GM19023 (cell line): ENCODE measurements around the gene SLC22A23.

Source experiments
- ATAC-seq: cut with Tn5 transposase; IDR thresholded peaks from one replicate; pipeline ENCODE4 v1.9.1; 2021; ENCODE audit warnings: mild to moderate bottlenecking, moderate library complexity; ENCODE audit not compliant: unreplicated experiment

The SLC22A23 gene, protein sequence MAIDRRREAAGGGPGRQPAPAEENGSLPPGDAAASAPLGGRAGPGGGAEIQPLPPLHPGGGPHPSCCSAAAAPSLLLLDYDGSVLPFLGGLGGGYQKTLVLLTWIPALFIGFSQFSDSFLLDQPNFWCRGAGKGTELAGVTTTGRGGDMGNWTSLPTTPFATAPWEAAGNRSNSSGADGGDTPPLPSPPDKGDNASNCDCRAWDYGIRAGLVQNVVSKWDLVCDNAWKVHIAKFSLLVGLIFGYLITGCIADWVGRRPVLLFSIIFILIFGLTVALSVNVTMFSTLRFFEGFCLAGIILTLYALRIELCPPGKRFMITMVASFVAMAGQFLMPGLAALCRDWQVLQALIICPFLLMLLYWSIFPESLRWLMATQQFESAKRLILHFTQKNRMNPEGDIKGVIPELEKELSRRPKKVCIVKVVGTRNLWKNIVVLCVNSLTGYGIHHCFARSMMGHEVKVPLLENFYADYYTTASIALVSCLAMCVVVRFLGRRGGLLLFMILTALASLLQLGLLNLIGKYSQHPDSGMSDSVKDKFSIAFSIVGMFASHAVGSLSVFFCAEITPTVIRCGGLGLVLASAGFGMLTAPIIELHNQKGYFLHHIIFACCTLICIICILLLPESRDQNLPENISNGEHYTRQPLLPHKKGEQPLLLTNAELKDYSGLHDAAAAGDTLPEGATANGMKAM

GRCh38 chr6:3456898-3457709, at the start of gene SLC22A23:
Gene SLC22A23 (minus strand): TSS chr6:3457050. CDS start chr6:3456559, 491 bp downstream.
- no peak for ATAC-seq

DNA sequence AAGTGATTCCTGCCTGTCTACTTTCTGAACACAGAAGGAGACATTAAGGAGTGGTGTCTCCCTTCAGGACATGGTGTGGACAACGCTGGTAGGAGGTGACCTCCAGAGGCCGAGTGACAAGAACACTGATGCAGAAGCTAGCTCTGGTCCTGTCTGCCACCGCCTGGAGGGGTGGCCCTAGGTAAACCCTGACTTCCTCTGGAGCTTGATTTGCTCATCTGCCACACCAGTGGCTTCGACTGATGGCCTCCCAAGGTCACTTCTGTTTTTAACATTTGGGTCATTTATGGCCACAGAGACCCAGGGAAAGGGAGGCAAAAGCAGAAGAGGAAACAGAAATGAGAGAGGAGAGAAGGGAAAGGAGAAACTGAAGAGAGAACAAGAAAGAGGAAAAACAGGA, 49.4 kb upstream of the SLC22A23 start:
- ATAC-seq: no peak

GRCh38 chr6:3504938-3505805, 48.3 kb upstream of the SLC22A23 start:
- no peak for ATAC-seq

DNA sequence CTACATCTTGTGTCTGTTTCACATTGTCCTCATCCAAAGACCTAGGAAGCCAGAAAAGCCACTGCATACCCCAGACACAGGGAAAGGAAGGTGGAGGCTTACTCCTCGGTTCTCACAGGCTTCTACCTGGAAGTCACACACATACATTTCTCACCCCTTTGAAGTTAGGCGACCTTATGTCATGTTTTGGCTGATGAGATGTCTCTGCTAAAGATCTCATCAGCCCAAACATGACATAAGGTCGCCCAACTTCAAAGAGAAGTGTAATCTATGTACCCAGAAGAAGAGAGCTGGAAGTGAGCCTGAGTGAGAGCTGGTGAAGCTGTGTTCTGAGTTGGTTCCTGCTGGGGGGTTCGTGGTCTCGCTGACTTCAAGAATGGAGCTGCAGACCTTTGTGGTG, 47.5 kb upstream of the SLC22A23 start:
- no peak for ATAC-seq

- no peak for ATAC-seq
Measured at GRCh38 chr6:3501826-3502500, 45.1 kb upstream of the SLC22A23 start.

GRCh38 chr6:3500262-3501014, 43.6 kb upstream of the SLC22A23 start:
- no peak for ATAC-seq

DNA sequence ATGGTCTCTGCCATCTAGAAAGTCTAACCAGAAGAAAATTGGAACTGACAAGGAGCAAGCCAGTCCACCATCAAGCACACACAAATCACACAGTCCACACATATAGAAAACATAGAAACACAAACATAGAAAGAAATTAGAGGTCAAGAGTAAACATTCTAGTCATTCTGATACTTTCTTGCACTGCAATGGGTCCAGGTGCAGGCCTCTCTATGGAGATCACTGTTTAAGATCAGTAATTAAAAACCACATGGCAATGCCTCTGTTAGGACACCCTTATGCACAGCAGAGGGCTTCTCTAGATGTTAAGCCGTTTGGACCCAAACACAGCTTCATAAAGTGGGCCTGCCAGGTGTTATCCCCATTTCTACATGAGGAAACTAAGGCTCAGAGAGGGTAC, 42.8 kb upstream of the SLC22A23 start:
- ATAC-seq: no peak

- ATAC-seq: no peak
Measured at GRCh38 chr6:3496395-3496794, 39.5 kb upstream of the SLC22A23 start.

- ATAC-seq: no peak
Measured at GRCh38 chr6:3494391-3495100, 37.7 kb upstream of the SLC22A23 start.

GRCh38 chr6:3490625-3490980, 33.8 kb upstream of the SLC22A23 start:
- ATAC-seq: no peak

GRCh38 chr6:3489961-3490624, 33.2 kb upstream of the SLC22A23 start:
- ATAC-seq: no peak

DNA sequence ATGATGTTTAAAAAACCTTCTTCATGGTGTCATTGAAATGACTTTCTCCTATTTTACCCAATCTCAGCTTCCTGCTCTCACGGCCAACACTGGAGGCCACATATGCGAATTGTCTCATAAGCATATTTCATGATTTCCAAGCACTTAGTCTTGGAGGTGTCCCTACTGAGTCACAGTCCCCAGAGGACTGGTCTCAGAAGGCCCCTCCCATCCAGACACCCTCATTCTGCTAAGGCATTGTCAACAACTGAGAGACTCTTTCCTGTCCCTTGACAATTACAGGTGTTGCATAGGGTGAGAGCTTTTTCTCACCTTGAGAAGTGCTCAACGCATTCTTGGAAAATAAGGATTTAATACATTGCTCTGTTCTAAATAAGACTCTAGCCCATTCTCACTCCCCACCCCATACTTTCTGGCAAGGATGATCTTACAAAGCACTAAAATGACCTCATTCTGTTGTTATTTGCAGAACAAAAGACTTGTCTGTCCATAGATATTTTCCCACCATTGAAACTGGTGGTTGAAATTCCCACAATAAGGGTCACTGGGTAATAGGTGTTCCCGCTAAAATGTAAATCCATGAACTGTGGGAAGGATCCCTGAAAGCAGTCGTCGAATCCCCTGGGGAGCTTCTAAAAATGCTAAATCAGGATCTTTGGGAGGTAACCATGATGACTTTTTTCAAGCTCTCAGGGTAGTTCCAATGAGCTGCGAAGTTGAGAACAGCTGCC, 32.3 kb upstream of the SLC22A23 start:
- ATAC-seq: no peak

DNA sequence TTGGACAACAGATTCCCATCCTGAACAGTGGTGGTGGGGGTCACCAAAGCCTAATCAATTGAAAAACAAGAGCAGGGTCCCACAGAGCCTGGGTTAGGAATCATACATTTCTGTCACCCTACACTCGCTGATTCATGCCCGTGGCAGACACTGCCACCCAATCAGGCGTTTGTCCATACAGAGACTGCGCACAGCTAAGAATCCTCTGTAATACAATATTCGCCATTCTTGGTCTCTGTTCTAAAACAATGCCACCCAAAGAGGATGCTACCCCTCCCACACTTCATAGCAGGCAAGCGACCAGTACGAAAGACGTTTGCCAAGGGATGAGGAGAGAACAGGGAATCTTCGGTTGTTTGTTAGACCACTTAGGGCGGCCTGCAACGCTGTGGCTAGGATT, 28.1 kb upstream of the SLC22A23 start:
- no peak for ATAC-seq

DNA sequence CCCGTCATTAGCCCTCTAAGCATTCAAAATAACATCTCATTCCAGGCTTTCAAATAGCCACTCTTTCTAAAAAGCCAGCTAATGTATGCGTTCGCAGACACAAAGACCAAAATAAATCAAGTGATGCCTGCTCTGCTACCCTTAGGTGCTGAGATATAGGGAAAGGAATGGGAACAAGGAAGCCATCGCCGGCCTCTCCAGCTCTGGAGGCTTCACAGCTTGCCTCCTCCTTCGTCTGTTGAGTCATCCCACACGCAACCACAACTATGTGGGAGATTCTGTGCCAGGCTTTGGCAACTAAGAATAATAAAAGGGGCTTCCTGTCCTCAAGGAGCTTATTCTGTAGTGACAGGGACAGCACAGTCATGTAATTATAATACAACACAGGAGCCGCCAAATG, 27.3 kb upstream of the SLC22A23 start:
- ATAC-seq: no peak

DNA sequence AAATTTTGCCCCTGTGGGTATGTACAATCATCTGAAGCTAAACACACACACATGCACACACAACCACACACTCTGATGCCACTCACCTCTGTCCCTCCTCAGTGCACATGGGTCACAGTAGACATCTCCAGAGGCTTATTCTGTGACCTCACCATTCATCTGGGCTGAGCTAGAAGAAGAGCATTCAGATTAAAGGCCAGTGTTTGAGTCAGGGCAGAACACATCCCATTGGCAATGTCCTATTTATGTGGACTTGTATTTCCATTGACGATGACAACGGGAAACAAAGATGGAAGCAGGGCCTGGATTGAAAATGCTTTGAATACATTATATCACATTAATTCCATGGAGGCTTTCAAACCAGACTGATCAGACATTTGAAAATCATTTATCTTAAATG, 26.8 kb upstream of the SLC22A23 start:
- no peak for ATAC-seq

DNA sequence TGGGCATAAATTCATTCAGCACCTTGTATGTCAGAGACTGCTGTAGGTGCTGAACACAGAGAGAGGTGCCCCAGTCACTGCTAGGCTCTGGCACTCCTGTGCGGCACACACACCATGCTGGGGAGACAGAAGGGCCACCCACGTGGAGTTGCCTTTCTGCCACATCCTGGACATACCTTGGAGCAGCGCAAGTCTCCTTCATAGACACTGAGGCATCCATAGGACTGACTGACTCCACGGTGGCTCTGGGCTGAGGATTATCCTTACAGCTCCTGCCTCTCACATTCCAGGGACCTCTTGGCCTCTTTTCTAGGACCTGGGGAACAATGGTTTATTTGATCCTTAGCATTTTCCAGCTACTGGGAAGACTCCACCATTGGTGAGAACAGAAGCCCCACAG, 26.0 kb upstream of the SLC22A23 start:
- ATAC-seq: no peak

DNA sequence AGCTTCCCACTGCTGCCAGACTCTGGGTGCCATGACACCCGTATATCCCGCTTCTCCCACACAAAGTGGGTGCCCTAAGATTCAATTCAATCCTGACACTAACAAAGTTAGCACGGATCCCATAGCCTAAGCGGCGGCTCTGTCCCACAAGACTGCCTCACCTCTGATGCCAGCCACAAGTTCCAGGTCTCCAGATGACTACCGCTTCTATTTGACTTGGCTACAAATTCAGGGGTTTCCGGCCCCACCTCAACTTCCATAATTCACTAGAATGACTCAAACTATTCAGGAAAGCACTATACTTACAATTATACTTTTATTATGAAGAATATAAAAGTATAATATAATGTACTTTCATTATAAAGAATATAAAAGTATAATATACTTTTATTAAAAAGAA, 24.8 kb upstream of the SLC22A23 start:
- ATAC-seq: no peak

DNA sequence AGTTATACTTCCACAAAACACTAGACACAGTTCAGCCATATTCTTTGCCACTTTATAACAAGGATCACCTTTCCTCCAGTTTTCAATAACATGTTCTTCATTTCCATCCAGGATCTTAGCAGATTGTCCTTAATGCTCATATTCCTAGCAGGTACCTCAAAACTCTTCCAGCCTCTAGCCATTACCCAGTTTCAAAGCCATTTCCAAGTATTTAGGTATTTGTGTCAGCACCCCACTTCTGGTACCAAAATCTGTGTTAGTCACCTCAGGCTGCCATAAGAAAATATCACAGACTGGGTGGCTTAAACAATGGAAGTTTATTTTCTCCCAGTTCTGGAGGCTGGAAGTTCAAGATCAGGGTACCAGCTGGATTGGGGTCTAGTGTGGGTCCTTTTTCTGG, 23.2 kb upstream of the SLC22A23 start:
- ATAC-seq: no peak
